Liver (tissue), 3 donors: Measurements from ENCODE around the gene PCDH1.

ENCODE experiments used
- CTCF ChIP-seq: fragments of 150-350 bp; IDR thresholded peaks from 2 replicates; pipeline ENCODE4 v1.5.1; 2017; ENCODE audit warnings: improper control_type of control experiment, low read depth, low read length; ENCODE audit not compliant: missing input control
- EGR1 ChIP-seq, 2 donors: IDR thresholded peaks; 2 replicates each; pipeline ENCODE4 v1.6.1; 2016 to 2018; ENCODE audit warnings: antibody characterized with exemption in 2 of 2, low read depth in 2 of 2
- HNF4G ChIP-seq: IDR thresholded peaks from 2 replicates; pipeline ENCODE4 v1.6.1; 2016; ENCODE audit warnings: antibody characterized with exemption
- JUND ChIP-seq, 2 donors: IDR thresholded peaks; 2 replicates each; pipeline ENCODE4 v1.6.1; 2016; ENCODE audit warnings: antibody characterized with exemption in 2 of 2
- MAX ChIP-seq: IDR thresholded peaks from 2 replicates; pipeline ENCODE4 v1.6.1; 2016; ENCODE audit warnings: antibody characterized with exemption
- RAD21 ChIP-seq, 2 donors: IDR thresholded peaks; 2 replicates each; pipeline ENCODE4 v1.6.1; 2016; ENCODE audit warnings: antibody characterized with exemption in 2 of 2, mild to moderate bottlenecking in 2 of 2
- REST ChIP-seq: IDR thresholded peaks from 2 replicates; pipeline ENCODE4 v1.6.1; 2016; ENCODE audit warnings: antibody characterized with exemption, mild to moderate bottlenecking
- RXRA ChIP-seq, 2 donors: IDR thresholded peaks; 2 replicates each; pipeline ENCODE4 v1.6.1; 2017 to 2018; ENCODE audit warnings: antibody characterized with exemption in 2 of 2, mild to moderate bottlenecking in 1 of 2
- SP1 ChIP-seq: IDR thresholded peaks from 2 replicates; pipeline ENCODE4 v1.6.1; 2018; ENCODE audit warnings: antibody characterized with exemption, mild to moderate bottlenecking
- TAF1 ChIP-seq: conservative IDR thresholded peaks from 2 replicates; pipeline ENCODE4 v1.6.1; 2016; ENCODE audit warnings: antibody characterized with exemption, mild to moderate bottlenecking
- YY1 ChIP-seq: IDR thresholded peaks from 2 replicates; pipeline ENCODE4 v1.6.1; 2016; ENCODE audit warnings: antibody characterized with exemption, mild to moderate bottlenecking
- ZBTB33 ChIP-seq: IDR thresholded peaks from 2 replicates; pipeline ENCODE4 v1.6.1; 2016; ENCODE audit warnings: antibody characterized with exemption
- TF ChIP-seq, protein P1 (sequence below): IDR thresholded peaks from 2 replicates; pipeline ENCODE4 v1.6.1; 2016; ENCODE audit warnings: antibody characterized with exemption
- donor health status: healthy.
- donor health status: healthy.

GRCh38 chr5:141882594-141883183 is 4.5 kb upstream of the PCDH1 start:
- TF ChIP-seq CTCF, result no peak
- TF ChIP-seq REST, result no peak
- no peak for TF ChIP-seq SP1
- TF ChIP-seq JUND (IDR thresholded peaks at IDR 0.05), result no peak
- no peak for TF ChIP-seq RXRA (IDR thresholded peaks at IDR 0.05)
- TF ChIP-seq RAD21 (IDR thresholded peaks at IDR 0.05), result no peak
- no peak for TF ChIP-seq MAX
- TF ChIP-seq HNF4G, result no peak
- no peak for TF ChIP-seq TAF1
- TF ChIP-seq YY1, result no peak
- TF ChIP-seq EGR1 (IDR thresholded peaks at IDR 0.05; ENCODE audit: low read depth in 2 of 2), result no peak
- TF ChIP-seq, protein P1, sequence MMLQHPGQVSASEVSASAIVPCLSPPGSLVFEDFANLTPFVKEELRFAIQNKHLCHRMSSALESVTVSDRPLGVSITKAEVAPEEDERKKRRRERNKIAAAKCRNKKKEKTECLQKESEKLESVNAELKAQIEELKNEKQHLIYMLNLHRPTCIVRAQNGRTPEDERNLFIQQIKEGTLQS, result no peak
- TF ChIP-seq ZBTB33, result no peak
